Osteoblast (primary cell): ENCODE results near the gene CD2. TPM values are rescaled to one million over a fixed set of nuclear protein-coding genes. Genes with fewer than 3 reads are reported as not detected.

ENCODE experiments used
- total RNA-seq: library from RNA; depleted of rRNA; stranded (reverse); fragments of >200 nt; gene quantifications from 2 replicates; pipeline ENCODE4 v1.2.3, GENCODE V29; 2012

The CD2 gene
- total RNA-seq, 1 donor, result not detected

Other genes with a start within 250 kb of the CD2 start
- gene CD58, start 183.4 kb upstream of the CD2 start, total RNA-seq, result 20.6 and 23.5 TPM in 2 replicates
- under 0.01 TPM in 2 replicates for gene IGSF3, start 86.7 kb upstream of the CD2 start, total RNA-seq
- gene PTGFRN, start 155.5 kb downstream of the CD2 start, total RNA-seq, result 40.2 and 52.7 TPM in 2 replicates
- under 0.01 TPM in 2 replicates for gene CD101, start 247.3 kb downstream of the CD2 start, total RNA-seq